NCI-H2196 treated with DMSO at 0.1 percent for 48 hours (cell line): ENCODE results near the gene RPL36A.

Experiments
- DNase-seq: peaks from one replicate; lab custom pipeline; 2025; ENCODE audit not compliant: unreplicated experiment; lab: John Stamatoyannopoulos, UW

The RPL36A gene

DNA sequence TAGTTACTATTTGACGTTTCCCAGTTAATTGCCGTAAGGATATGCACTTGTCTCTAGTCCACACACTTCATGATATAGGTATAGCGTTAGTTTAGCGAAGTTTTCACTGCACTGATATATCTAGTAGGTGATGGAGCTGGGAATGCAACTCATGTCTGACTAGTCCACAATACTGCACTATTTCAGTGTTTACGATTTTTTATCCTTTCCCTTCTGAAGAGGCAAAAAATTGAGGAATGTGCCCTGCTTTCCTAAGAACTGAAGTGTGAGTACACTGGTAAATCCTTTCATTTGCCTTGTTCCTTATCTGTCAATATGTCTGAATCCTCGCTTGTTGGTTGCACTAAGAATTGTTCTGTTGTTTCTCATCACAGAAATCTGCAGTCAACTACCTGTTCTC lies 1.0 kb downstream of the RPL36A start:
- no peak for DNase-seq

DNA sequence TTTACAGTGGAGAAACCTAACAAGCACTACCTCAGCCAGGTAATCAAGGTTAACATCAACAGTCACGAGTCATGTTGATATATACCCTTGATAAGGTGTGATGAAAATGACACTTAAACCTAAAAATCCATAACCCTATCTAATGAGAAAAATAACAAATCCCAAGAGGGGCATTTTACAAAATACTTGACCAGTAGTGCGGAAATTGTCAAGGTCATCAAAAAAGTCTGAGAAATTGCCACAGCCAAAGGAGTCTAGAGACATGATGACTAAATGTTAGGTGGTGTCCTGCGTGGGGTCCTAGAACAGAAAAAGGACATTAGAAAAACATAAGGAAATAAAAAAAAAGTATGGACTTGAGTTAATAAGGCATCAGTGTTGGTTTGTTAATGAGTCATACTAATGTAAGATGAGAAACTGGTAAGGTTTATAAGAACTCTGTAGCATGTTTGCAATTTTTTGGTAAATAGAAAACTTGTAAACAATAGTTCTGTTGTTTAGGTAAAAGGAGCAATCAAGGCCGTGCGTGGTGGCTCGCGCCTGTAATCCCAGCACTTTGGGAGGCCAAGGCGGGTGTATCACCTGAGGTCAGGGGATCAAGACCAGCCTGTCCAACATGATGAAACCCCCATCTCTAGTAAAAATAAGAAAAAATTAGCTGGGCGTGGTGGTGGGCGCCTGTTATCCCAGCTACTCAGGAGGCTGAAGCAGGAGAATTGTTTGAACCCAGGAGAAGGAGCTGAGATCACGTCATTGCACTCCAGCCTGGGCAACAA lies 2.9 kb downstream of the RPL36A start:
- no peak for DNase-seq

DNA sequence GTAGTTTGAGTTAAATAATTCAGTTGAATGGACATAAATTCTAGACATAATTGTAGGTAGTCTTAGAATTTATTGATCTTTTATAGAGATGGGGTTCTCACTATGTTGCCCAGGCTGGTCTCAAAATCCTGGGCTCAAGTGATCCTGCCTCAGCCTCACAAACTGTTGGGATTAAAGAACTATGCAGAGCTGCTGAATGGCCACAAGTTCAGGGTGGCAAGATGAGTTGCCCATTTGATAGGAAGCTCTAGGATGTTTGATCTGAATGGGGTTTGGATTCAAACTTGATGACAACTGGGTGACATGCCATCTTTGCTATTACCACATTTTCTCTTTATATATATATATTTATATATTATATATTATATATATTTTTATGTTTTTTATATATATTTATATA lies 3.6 kb downstream of the RPL36A start:
- no peak for DNase-seq

DNA sequence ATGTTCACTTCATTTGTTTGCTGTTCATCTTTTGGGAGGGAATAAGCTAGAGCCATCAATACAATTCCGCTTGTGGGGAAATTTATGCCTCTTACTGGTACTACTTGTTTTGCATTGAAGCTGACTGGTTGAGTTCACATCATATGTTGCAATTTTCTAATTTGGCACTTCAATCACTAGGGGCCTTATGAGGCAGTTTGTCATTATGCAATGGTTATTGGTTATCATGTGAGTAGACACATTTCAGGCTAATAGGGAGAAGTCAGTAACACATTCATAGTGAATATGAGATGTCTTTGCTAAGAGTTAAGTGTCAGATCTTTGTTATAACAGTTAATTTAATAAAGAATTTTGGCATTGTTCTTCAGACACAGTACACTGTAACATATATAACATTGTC lies 5.0 kb downstream of the RPL36A start:
- DNase-seq = no peak

- no peak for DNase-seq
Observed at GRCh38 chrX:101397779-101398178, 7.0 kb downstream of the RPL36A start.

DNA sequence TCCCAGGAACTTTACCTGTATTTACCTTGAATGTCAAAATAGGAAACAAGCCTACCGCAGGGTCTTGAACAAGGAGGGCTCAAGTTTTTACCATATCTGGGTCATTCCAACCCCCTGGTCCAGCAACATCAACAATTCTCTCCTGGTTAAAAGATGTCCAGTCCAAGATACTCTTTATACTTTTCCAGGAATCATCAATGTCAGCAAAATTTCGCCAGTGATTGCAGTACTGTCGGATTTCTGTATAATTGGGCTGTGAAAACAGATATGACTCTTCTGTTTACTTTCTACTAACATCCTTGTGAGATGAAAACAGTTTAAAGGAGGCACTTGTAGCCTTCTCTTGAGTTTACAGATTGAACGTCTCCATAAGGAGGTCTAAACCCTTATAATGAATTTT lies 7.9 kb downstream of the RPL36A start:
- DNase-seq = no peak

GRCh38 chrX:101399825-101400224 lies 9.0 kb downstream of the RPL36A start:
- DNase-seq = no peak

DNA sequence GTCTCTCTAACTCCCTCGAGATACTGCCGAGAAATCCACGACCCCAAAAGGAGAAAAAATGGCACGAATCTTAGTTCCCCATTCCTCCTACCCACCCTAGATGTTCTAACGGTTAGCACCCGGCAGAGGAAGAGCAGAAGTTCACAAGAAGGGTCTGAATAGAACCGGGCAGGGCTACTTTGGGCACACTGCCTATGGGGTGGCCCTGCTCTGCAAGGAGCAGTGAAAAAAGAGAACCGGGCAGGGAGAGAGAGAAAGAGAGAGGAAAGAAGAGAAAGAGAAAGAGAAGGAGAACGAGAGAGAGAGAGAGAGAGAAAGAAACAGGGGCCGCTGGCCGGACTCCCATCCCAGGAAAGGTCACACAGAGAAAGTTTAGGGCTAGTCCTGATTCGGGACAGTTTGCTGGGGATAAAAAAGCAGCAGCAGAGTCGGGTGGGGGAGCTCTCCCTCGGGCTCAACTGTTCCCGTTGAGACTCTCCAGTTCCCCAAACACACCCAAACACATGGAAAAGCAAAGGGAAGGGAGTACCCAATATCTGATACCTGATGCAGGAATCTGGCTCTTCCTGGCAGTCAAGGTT lies 16.4 kb downstream of the RPL36A start:
- no peak for DNase-seq

GRCh38 chrX:101407748-101408531 lies 17.1 kb downstream of the RPL36A start, which contains the start of the genes GLA and HNRNPH2:
Gene GLA, minus strand, starts transcription at chrX:101407925. Its CDS starts 22 bp downstream, at chrX:101407903.
Gene HNRNPH2, plus strand, starts transcription at chrX:101408222. Its CDS starts 3,767 bp downstream, at chrX:101411989.
- peak; percentile 86 for DNase-seq

DNA sequence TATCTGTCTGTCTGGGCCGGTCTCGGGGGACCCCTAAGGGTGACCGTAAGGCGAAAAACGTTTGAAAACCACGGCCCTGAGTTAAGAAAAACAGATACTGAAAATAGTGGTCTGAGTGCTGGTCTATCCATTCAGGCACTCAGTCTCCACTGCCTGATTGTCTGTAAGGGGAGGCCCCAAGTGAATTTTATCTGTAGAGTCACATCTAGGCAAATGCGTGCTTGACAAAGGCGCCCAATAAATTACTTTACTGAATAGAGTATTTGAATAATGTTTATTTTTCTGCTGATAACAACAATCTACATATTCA lies 17.7 kb downstream of the RPL36A start:
- no peak for DNase-seq

- no peak for DNase-seq
Observed at GRCh38 chrX:101409043-101409442, 18.2 kb downstream of the RPL36A start.

DNA sequence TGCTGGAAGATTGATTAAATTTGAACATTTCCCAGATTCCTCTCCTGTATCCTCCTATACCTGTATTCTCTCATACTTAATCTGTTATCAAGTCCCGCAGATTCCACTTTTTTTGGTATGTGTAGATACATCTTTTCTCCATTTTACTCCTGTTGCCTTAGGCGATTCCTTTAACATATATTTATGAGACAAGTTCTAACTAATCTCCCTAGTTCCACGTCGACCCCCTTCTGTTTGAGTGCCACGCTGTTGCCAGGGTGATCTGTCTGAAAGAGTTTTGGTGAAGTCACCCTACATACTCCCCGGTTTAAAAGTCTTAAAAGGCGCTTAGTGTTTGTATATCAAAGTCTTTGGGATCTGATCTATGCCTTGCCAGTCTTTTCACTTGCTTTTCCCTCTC lies 19.6 kb downstream of the RPL36A start:
- DNase-seq = no peak

GRCh38 chrX:101411984-101412383 lies 21.2 kb downstream of the RPL36A start:
- no peak for DNase-seq

DNA sequence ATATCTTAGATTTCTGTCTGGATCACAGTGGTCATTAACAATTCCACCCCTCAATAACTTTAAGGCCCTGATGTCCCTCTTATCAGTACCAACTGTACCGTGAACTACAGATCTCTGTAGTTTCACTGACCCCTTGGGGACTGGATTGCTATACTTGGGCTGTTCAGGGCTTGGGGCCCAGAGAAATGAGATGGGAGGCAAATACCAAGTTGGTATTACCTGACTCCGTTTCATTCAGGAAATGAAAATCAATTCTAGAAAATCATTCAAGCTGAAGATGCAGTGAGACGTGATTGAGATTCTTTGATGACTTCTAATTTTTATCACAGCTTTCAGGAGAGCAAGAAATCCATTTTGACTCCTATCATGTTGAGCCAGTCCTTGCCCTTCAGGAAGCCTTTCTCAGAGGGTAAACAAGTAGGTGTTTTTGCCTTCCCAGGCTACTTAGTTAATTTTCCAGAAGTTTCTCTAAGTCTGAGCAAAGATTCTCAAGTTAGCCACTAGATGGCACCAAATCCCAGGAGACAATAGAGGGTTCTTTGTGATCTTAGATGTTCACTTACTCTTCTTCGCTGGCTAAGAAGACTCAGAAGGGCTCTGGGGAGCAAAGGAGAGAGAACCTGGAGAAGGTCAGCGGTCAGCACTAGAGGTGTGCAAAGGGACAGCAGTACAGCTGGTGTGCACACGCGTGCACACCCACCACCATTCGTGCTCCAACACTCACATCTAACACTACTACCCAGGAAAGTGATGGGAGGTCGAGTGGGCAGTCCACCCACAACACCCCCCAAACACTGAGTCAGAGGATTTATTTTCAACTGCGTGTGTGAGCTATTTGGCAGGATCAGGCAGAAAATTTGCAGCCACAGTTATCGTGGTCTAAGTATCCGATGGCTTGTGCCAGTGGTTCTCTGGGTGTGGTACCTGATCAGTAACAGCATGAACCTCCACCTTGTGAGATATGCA lies 24.7 kb downstream of the RPL36A start:
- no peak for DNase-seq

GRCh38 chrX:101416691-101417090 lies 25.9 kb downstream of the RPL36A start:
- no peak for DNase-seq

- DNase-seq = no peak
Observed at GRCh38 chrX:101417190-101417589, 26.4 kb downstream of the RPL36A start.

DNA sequence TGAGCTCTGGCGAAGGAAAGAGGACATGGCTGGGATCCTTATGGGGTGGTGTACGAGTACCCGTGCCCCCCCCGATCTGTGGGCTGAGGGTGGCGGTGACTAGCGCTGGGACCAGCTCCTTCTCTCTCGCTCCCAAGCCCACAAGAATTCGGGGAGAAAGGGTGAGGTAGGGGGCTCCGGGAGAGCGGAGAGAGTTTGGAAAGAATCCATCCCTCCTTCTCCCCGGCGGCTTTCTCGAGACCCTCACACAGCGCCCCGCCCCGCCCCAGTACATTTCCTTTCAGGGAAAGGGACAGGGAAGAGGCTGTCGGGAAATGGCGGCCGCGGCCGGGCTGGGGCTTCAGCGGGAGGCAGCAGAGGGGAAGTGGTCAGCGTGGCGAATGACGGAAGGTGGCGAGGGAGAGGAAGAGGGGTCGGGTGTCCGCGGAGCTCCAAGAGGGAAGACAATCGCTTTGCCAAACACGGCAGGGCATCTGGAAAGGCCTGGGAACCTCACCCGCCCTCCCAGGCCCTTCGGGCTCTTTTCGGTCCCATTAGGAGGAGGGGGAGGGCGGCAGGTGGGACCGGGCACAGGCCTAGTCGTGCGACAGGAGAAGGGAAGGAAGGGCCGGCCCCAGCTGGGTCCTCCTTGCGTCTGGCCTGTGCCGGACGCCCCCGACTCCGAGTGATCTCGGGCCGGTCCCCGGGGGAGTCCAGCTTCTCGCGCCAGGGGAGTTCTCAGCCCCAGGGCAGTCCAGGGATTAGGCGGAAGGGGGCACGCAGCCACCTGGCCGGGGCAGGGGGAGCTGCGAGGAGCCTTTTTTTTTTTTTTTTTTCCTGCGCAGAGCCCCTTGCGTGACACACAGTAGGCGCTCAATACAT lies 27.4 kb downstream of the RPL36A start:
- DNase-seq = no peak

- DNase-seq = no peak
Observed at GRCh38 chrX:101419489-101419888, 28.7 kb downstream of the RPL36A start.

- no peak for DNase-seq
Observed at GRCh38 chrX:101427954-101428353, 37.1 kb downstream of the RPL36A start.

DNA sequence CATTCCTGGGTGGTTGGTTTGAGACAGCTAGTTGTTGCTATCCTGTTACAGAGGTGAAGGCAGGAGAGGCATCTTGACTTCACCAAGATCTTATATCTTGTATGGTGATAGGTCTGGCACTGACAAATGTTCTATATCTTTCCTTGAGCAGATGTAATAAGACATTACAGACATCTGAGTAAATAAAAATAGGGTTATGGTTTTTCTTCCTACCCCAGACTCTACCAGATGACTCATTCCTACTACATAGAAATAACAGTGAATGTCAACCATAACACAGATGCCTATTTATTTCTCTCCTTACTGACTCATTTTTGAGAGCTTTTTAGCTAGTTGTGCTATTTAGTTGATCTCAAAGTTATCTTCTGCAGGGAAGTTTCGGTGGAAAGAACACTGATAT lies 39.1 kb downstream of the RPL36A start:
- DNase-seq = no peak
